ENCODE data around the gene PTPRO. TPM values are rescaled to one million over a fixed set of nuclear protein-coding genes. Genes with fewer than 3 reads are reported as not detected.

Gene PTPRO
- polyA plus RNA-seq, 3 donors = 186 to 231 (median 195) TPM

- DNase-seq (ENCODE audit: extremely low read depth in 1 of 11, low read depth in 9 of 11, low spot score in 4 of 11) = no peak
These were observed 214.1 kb downstream of the PTPRO start for GRCh38 chr12:15536446-15536845.

GRCh38 chr12:15538881-15539280, 216.6 kb downstream of the PTPRO start:
- DNase-seq (ENCODE audit: extremely low read depth in 1 of 11, low read depth in 9 of 11, low spot score in 4 of 11) = no peak

GRCh38 chr12:15540005-15540404, 217.7 kb downstream of the PTPRO start:
- no peak for DNase-seq (ENCODE audit: extremely low read depth in 1 of 11, low read depth in 9 of 11, low spot score in 4 of 11)

- no peak for DNase-seq (ENCODE audit: extremely low read depth in 1 of 11, low read depth in 9 of 11, low spot score in 4 of 11)
These were observed 218.2 kb downstream of the PTPRO start for GRCh38 chr12:15540469-15540872.

GRCh38 chr12:15541996-15542631, 219.8 kb downstream of the PTPRO start:
- no peak for DNase-seq (ENCODE audit: extremely low read depth in 1 of 11, low read depth in 9 of 11, low spot score in 4 of 11)

GRCh38 chr12:15543347-15543746, 221.0 kb downstream of the PTPRO start:
- no peak for DNase-seq (ENCODE audit: extremely low read depth in 1 of 11, low read depth in 9 of 11, low spot score in 4 of 11)

- no peak for DNase-seq (ENCODE audit: extremely low read depth in 1 of 11, low read depth in 9 of 11, low spot score in 4 of 11)
These were observed 222.3 kb downstream of the PTPRO start for GRCh38 chr12:15544589-15544988.

GRCh38 chr12:15545334-15545733, 223.0 kb downstream of the PTPRO start:
- DNase-seq (ENCODE audit: extremely low read depth in 1 of 11, low read depth in 9 of 11, low spot score in 4 of 11) = no peak

GRCh38 chr12:15546102-15546701, 223.9 kb downstream of the PTPRO start:
- DNase-seq (ENCODE audit: extremely low read depth in 1 of 11, low read depth in 9 of 11, low spot score in 4 of 11) = no peak

- DNase-seq (ENCODE audit: extremely low read depth in 1 of 11, low read depth in 9 of 11, low spot score in 4 of 11) = no peak
These were observed 224.8 kb downstream of the PTPRO start for GRCh38 chr12:15547063-15547462.

GRCh38 chr12:15547691-15548090, 225.4 kb downstream of the PTPRO start:
- DNase-seq (ENCODE audit: extremely low read depth in 1 of 11, low read depth in 9 of 11, low spot score in 4 of 11) = no peak

- DNase-seq (ENCODE audit: extremely low read depth in 1 of 11, low read depth in 9 of 11, low spot score in 4 of 11) = no peak
These were observed 228.5 kb downstream of the PTPRO start for GRCh38 chr12:15550793-15551192.

GRCh38 chr12:15555446-15555845, 233.1 kb downstream of the PTPRO start:
- no peak for DNase-seq (ENCODE audit: extremely low read depth in 1 of 11, low read depth in 9 of 11, low spot score in 4 of 11)

GRCh38 chr12:15556411-15557102, 234.2 kb downstream of the PTPRO start:
- DNase-seq (ENCODE audit: extremely low read depth in 1 of 11, low read depth in 9 of 11, low spot score in 4 of 11) = no peak

GRCh38 chr12:15558915-15559528, 236.7 kb downstream of the PTPRO start:
- no peak for DNase-seq (ENCODE audit: extremely low read depth in 1 of 11, low read depth in 9 of 11, low spot score in 4 of 11)

- DNase-seq (ENCODE audit: extremely low read depth in 1 of 11, low read depth in 9 of 11, low spot score in 4 of 11) = no peak
These were observed 239.1 kb downstream of the PTPRO start for GRCh38 chr12:15561396-15561795.

GRCh38 chr12:15562263-15562662, 240.0 kb downstream of the PTPRO start:
- no peak for DNase-seq (ENCODE audit: extremely low read depth in 1 of 11, low read depth in 9 of 11, low spot score in 4 of 11)

- no peak for DNase-seq (ENCODE audit: extremely low read depth in 1 of 11, low read depth in 9 of 11, low spot score in 4 of 11)
These were observed 241.4 kb downstream of the PTPRO start for GRCh38 chr12:15563663-15564062.

GRCh38 chr12:15574353-15574752, 252.0 kb downstream of the PTPRO start:
- DNase-seq (ENCODE audit: extremely low read depth in 1 of 11, low read depth in 9 of 11, low spot score in 4 of 11) = no peak

Data from renal cortex interstitium (tissue), 11 donors.